OCI-M1 (cell line): Measurements from ENCODE around the gene E2F2.

ENCODE experiments used
- DNase-seq: peaks from one replicate; lab custom pipeline; 2025; lab: John Stamatoyannopoulos, UW

Gene E2F2

GRCh38 chr1:23530747-23531561, at the start of gene E2F2:
Gene E2F2, minus strand, starts transcription at chr1:23531233. Its CDS starts 440 bp downstream, at chr1:23530793.
- DNase-seq: peak; percentile 93

- no peak for DNase-seq
Observed at GRCh38 chr1:23578997-23579363, 47.9 kb upstream of the E2F2 start.

- DNase-seq: no peak
Observed at GRCh38 chr1:23578311-23578996, 47.4 kb upstream of the E2F2 start.

- DNase-seq: peak; percentile 19
Observed at GRCh38 chr1:23577056-23578004, 46.3 kb upstream of the E2F2 start.

GRCh38 chr1:23576338-23577055, 45.5 kb upstream of the E2F2 start:
- no peak for DNase-seq

- DNase-seq: no peak
Observed at GRCh38 chr1:23575226-23575810, 44.3 kb upstream of the E2F2 start.

- DNase-seq: no peak
Observed at GRCh38 chr1:23574265-23574754, 43.3 kb upstream of the E2F2 start.

- no peak for DNase-seq
Observed at GRCh38 chr1:23573574-23574182, 42.6 kb upstream of the E2F2 start.

GRCh38 chr1:23571465-23571864, 40.4 kb upstream of the E2F2 start:
- no peak for DNase-seq

GRCh38 chr1:23570001-23570691, 39.1 kb upstream of the E2F2 start:
- no peak for DNase-seq

- DNase-seq: peak; percentile 31
Observed at GRCh38 chr1:23568608-23569383, 37.8 kb upstream of the E2F2 start.

- no peak for DNase-seq
Observed at GRCh38 chr1:23567996-23568607, 37.1 kb upstream of the E2F2 start.

GRCh38 chr1:23567629-23567995, 36.6 kb upstream of the E2F2 start:
- DNase-seq: no peak

GRCh38 chr1:23566304-23566703, 35.3 kb upstream of the E2F2 start:
- DNase-seq: no peak

- DNase-seq: no peak
Observed at GRCh38 chr1:23565776-23566175, 34.7 kb upstream of the E2F2 start.

- DNase-seq: no peak
Observed at GRCh38 chr1:23564529-23565122, 33.6 kb upstream of the E2F2 start.

GRCh38 chr1:23563755-23564374, 32.8 kb upstream of the E2F2 start:
- DNase-seq: no peak

- DNase-seq: no peak
Observed at GRCh38 chr1:23563003-23563402, 32.0 kb upstream of the E2F2 start.
